HT1080 (cell line): ENCODE data around the gene SH3RF2. TPM values are rescaled to one million over a fixed set of nuclear protein-coding genes. Genes with fewer than 3 reads are reported as not detected.
A peak's percentile ranks its signal among the peaks of the same experiment; 100 is the strongest.
"Not testable (repeated sequence)": the region's sequence is repeated elsewhere in the genome, so short reads cannot be mapped to it uniquely, and the experiment has no call there.

ENCODE experiments used
- DNase-seq: peaks from one replicate; pipeline ENCODE4 v3.0.0-alpha.2; 2015; ENCODE audit warnings: low read depth
- total RNA-seq: library from RNA; depleted of rRNA; stranded (reverse); fragments of >200 nt; shearing (Covaris generic); gene quantifications from 2 replicates; pipeline ENCODE4 v1.2.3, GENCODE V29; 2014

The SH3RF2 gene
- total RNA-seq, 1 experiment from 2014 or later = 18.9 TPM

GRCh38 chr5:145948921-145949320 lies 12.5 kb downstream of the SH3RF2 start:
- DNase-seq = no peak

GRCh38 chr5:145949474-145949873 lies 13.1 kb downstream of the SH3RF2 start:
- no peak for DNase-seq

GRCh38 chr5:145951071-145951470 lies 14.7 kb downstream of the SH3RF2 start:
- DNase-seq = no peak

- DNase-seq = no peak
Observed at GRCh38 chr5:145953202-145953601, 16.8 kb downstream of the SH3RF2 start.

DNA sequence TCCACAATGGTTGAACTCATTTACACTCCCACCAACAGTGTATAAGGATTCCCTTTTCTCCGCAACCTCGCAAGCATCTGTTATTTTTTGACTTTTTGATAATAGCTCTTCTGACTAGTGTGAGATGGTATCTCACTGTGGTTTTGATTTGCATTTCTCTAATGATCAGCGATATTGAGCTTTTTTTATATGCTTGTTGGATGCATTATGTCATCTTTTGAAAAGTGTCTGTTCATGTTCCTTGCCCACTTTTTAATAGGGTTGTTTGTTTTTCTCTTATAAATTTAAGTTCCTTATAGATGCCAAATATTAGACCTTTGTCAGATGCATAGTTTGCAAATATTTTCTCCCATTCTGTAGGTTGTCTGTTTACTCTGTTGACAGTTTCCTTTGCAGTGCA lies 17.8 kb downstream of the SH3RF2 start:
- not testable (repeated sequence) for DNase-seq

GRCh38 chr5:145957388-145957787 lies 21.0 kb downstream of the SH3RF2 start:
- DNase-seq = no peak

DNA sequence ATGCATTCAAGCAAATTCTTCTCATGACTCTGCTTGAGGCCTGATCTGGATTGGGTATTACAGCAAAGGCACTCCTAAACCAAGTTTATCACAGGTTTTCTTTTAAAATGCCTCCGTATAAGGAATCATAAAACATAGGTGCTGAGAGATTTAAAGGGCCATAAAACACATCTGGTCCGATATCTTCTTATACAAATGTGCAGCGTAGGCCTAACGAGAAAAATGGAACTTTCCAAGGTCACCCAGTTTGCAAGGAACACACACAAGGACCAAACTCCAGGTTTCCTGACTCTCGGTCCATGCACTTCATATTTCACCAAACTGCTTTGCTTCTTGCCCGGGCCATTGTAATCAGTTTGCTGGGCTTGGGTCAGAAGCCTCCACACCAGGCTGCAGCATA lies 22.1 kb downstream of the SH3RF2 start:
- no peak for DNase-seq

DNA sequence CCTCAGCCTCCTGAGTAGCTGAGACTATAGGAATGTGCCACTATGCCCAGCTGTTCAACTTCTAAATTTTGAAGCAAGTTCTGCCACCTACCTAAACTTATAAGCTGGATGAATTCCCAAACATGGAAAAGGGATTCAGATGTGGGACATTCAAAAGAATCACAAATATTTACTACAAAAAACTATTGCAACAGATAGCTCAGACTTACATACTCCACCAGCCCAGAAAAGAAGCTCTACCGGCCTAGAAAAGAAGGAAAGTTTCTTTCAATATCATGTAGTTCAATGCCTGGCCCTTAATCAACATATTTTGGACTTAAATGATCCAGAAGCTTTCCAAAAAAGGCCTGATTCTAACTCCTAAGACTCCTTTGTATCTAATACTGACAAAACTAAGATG lies 23.8 kb downstream of the SH3RF2 start:
- no peak for DNase-seq

- no peak for DNase-seq
Observed at GRCh38 chr5:145960848-145961600, 24.6 kb downstream of the SH3RF2 start.

DNA sequence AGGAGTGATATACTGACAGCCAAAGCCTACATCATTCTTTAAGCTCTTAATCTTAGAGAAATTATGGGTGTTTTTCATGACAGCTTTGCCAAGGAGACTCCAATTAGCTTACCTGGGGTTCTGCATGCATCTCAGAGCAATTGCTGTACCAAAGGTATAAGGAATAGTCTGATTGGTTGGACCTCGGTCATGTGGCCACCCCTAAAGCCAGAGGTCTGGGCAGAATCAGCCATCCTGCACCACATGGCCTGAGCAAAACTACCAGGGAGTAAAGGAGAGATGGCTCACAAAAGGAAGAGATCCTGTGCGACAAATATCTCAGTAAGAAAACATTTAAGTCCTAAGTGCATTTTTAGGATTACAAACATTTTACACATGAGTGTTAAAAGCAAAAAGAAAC lies 25.6 kb downstream of the SH3RF2 start:
- DNase-seq = no peak

- DNase-seq = not testable (repeated sequence)
Observed at GRCh38 chr5:145964008-145964407, 27.6 kb downstream of the SH3RF2 start.

- DNase-seq = no peak
Observed at GRCh38 chr5:145965804-145966203, 29.4 kb downstream of the SH3RF2 start.

- DNase-seq = no peak
Observed at GRCh38 chr5:145967296-145967695, 30.9 kb downstream of the SH3RF2 start.

GRCh38 chr5:145968970-145969713 lies 32.8 kb downstream of the SH3RF2 start:
- no peak for DNase-seq

- no peak for DNase-seq
Observed at GRCh38 chr5:145969714-145970092, 33.3 kb downstream of the SH3RF2 start.

DNA sequence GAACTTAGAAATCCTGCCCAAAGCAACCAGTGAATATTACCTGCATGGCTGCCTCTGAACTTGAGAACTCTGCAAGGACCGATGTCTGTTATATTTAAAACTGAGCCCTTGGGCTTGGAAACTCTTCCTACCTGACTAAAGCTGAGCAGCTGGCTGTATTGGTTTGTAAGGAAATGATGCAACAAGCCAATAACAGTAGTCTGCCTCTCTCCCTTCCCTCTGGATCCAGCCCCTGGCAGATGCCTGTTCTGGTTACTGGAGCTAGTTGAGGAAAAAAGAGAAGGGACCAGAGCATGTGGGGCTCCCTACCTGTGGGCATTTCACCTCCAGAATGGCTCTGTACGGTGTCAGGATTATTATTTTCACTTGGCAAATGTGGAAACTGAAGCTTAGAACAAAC lies 34.7 kb downstream of the SH3RF2 start:
- DNase-seq = no peak

GRCh38 chr5:145971701-145972100 lies 35.3 kb downstream of the SH3RF2 start:
- DNase-seq = no peak

DNA sequence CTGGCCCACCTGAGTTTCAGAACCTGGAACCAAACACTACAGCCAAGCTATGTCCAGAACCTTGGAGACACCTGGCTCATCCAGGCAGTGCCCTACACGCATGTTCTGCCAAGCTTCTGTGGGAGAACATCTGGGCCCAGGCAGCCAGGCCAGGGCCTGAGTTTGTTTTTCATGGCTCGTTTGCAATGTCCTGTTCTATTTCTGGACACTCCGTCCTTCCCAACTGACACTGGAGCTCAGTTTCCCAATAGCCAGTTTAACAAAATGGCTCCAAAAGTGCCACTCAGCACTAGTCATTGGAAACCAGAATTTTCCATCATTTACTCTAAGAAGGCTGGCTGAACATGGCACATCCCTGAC lies 38.6 kb downstream of the SH3RF2 start:
- no peak for DNase-seq

DNA sequence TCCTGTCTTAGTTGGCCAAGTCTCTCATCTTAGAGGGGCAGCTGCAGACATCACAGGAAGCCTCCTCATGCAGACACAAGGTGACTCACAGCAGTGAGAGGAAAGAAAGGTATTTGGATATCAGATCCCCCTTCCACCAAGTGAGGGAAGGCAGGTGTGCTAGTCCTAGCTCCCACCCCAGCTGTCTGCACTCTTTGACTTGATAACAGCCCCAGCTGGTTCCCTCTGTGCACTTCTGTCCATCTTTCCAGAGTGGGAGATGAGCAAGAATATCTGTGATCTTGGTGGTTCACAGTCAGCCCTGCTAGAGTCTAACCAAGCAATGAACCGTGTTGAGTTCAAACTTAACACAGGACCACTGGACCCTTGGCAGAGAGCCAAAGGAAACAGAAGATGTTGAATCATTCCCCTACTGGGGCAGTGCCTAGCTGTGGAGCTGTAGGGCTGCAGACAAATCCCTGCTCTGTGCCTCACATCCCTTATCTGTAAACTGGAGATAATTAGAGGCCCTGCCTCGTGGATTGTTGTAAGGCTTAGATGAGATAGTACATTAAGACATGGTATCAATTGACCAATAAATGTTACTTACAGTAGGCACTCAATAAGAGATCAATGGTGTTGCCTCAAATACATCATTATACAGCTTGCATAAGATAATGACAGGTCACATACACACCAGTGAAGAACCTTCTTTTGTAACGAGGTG lies 39.1 kb downstream of the SH3RF2 start:
- DNase-seq = peak; percentile 96

GRCh38 chr5:145976431-145977155 lies 40.2 kb downstream of the SH3RF2 start:
- DNase-seq = peak; percentile 95

DNA sequence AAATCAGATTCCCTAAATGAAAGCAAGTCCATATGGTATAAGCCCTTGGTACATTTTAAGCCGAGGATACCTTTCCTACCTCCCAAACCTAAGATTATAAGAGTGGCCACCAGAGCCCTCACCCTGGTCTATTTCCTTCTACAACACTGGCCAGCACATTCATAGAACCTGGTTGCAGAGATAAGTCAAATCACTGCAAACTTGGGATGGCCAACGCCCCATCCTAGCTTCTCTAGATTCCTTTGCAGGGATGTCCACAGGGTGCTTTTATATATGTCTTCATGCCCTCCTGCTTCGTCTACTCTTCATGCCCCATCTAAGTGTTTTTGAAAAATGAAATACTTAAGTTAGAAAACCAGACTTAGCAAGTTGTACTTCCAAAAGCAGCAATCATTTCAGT lies 41.8 kb downstream of the SH3RF2 start:
- DNase-seq = no peak

DNA sequence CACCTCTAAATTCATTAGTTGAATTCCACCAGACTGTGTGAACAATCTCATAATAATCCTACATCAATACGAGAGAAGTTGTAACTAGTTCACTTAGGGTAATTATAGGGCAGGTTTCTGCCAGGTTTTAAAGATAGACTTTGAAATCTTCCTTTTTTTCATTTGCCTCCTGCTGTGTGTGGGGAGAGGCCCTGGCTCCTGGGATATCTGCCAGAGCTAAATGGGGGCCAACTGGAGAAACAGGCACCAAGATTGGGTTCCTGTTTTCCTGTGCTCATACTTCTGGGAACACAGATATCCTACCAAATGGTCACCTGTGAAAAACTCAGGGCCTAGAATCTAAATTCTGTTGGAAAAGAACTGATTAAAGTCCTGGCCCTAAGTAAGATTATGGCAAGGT lies 42.3 kb downstream of the SH3RF2 start:
- DNase-seq = no peak
